Stimulated activated CD8-positive, alpha-beta memory T cell treated with anti-CD3 and anti-CD28 coated beads, Interleukin-7, amount 100 ng/mL, for 1 hour (primary cell): ENCODE measurements around the gene NARS2.

Source experiments
- DNase-seq, 2 donors: peaks; one replicate each; pipeline ENCODE4 v3.0.0-alpha.2; 2020; ENCODE audit warnings: low read depth in 2 of 2

NARS2 gene

GRCh38 chr11:78432956-78433355 is 141.7 kb downstream of the NARS2 start:
- no peak for DNase-seq

GRCh38 chr11:78432058-78432515 is 142.6 kb downstream of the NARS2 start:
- no peak for DNase-seq

- no peak for DNase-seq
Measured at GRCh38 chr11:78429660-78430059, 145.0 kb downstream of the NARS2 start.

- DNase-seq: no peak
Measured at GRCh38 chr11:78429209-78429608, 145.5 kb downstream of the NARS2 start.

GRCh38 chr11:78428773-78429172 is 145.9 kb downstream of the NARS2 start:
- DNase-seq: no peak

- DNase-seq: no peak
Measured at GRCh38 chr11:78428266-78428636, 146.4 kb downstream of the NARS2 start.

- DNase-seq: no peak
Measured at GRCh38 chr11:78427615-78428265, 146.9 kb downstream of the NARS2 start.

- no peak for DNase-seq
Measured at GRCh38 chr11:78426845-78427244, 147.8 kb downstream of the NARS2 start.

GRCh38 chr11:78425399-78426070 is 149.1 kb downstream of the NARS2 start:
- DNase-seq: no peak

GRCh38 chr11:78424334-78425270 is 150.1 kb downstream of the NARS2 start:
- no peak for DNase-seq

- DNase-seq: no peak
Measured at GRCh38 chr11:78423241-78423640, 151.4 kb downstream of the NARS2 start.

GRCh38 chr11:78420796-78421209 is 153.9 kb downstream of the NARS2 start:
- no peak for DNase-seq

- peak in 1 of 2 donors; percentile 37 for DNase-seq
Measured at GRCh38 chr11:78420255-78420764, 154.4 kb downstream of the NARS2 start.

GRCh38 chr11:78419327-78419726 is 155.3 kb downstream of the NARS2 start:
- DNase-seq: no peak

GRCh38 chr11:78418584-78419211 is 156.0 kb downstream of the NARS2 start:
- no peak for DNase-seq

- DNase-seq: peak; percentile 57 to 60
Measured at GRCh38 chr11:78417888-78418583, 156.6 kb downstream of the NARS2 start.

- DNase-seq: peak in 1 of 2 donors; percentile 8
Measured at GRCh38 chr11:78417175-78417887, 157.3 kb downstream of the NARS2 start, which contains the start of gene GAB2. GAB2 (minus strand) TSS chr11:78417820; CDS start chr11:78417720, 100 bp downstream.

GRCh38 chr11:78416285-78417174 is 158.1 kb downstream of the NARS2 start:
- DNase-seq: peak; percentile 53 to 57

GRCh38 chr11:78415338-78415737 is 159.3 kb downstream of the NARS2 start:
- no peak for DNase-seq
